ENCODE results near the gene ALK.

The ALK gene

GRCh38 chr2:29405707-29406106 is 515.7 kb downstream of the ALK start:
- no peak overlapping the region for H3K4me3 ChIP-seq
- TF ChIP-seq EZH2 (IDR thresholded peaks at IDR 0.05) (no peak), POLR2AphosphoS5 (IDR thresholded peaks at IDR 0.05; ENCODE audit: borderline replicate concordance, low read depth, low read length) (no peak)
- no peak overlapping the region for H3K27ac ChIP-seq
- no peaks in the 10 kb centered on the region for H3K36me3 ChIP-seq (ENCODE audit: insufficient read depth, low read length)
- H3K9ac ChIP-seq (ENCODE audit: insufficient read length) = no peak overlapping the region
- no peaks in the 10 kb centered on the region for H3K9me3 ChIP-seq (ENCODE audit: low read depth, low read length)
- no peak for DNase-seq (ENCODE audit: low read depth, low spot score)

GRCh38 chr2:29405266-29405665 is 516.1 kb downstream of the ALK start:
- H3K36me3 ChIP-seq (ENCODE audit: insufficient read depth, low read length) = no peaks in the 10 kb centered on the region
- no peak overlapping the region for H3K4me3 ChIP-seq
- TF ChIP-seq POLR2AphosphoS5 (IDR thresholded peaks at IDR 0.05; ENCODE audit: borderline replicate concordance, low read depth, low read length) (no peak), FOXP2 (optimal IDR thresholded peaks at IDR 0.05; ENCODE audit: control extremely low read depth, extremely low read length, insufficient read depth) (no peak), EZH2 (IDR thresholded peaks at IDR 0.05) (no peak)
- H3K27ac ChIP-seq = no peak overlapping the region
- no peak for DNase-seq (ENCODE audit: low read depth, low spot score)
- no peaks in the 10 kb centered on the region for H3K9me3 ChIP-seq (ENCODE audit: low read depth, low read length)
- no peak overlapping the region for H3K9ac ChIP-seq (ENCODE audit: insufficient read length)

- no peak overlapping the region for H3K9ac ChIP-seq (ENCODE audit: insufficient read length)
- DNase-seq (ENCODE audit: low read depth, low spot score) = no peak
- no peak overlapping the region for H3K4me3 ChIP-seq
- TF ChIP-seq FOXP2 (optimal IDR thresholded peaks at IDR 0.05; ENCODE audit: control extremely low read depth, extremely low read length, insufficient read depth) = no peak
- TF ChIP-seq POLR2AphosphoS5 (IDR thresholded peaks at IDR 0.05; ENCODE audit: borderline replicate concordance, low read depth, low read length) = no peak
- no peak for TF ChIP-seq EZH2 (IDR thresholded peaks at IDR 0.05)
- no peaks in the 10 kb centered on the region for H3K36me3 ChIP-seq (ENCODE audit: insufficient read depth, low read length)
- no peaks in the 10 kb centered on the region for H3K9me3 ChIP-seq (ENCODE audit: low read depth, low read length)
- H3K27ac ChIP-seq = no peak overlapping the region
Observed at GRCh38 chr2:29401994-29402393, 519.4 kb downstream of the ALK start.

GRCh38 chr2:29400930-29401653 is 520.3 kb downstream of the ALK start:
- DNase-seq (ENCODE audit: low read depth, low spot score) = no peak
- H3K36me3 ChIP-seq (ENCODE audit: insufficient read depth, low read length) = no peaks in the 10 kb centered on the region

GRCh38 chr2:29398384-29399237 is 522.8 kb downstream of the ALK start:
- DNase-seq (ENCODE audit: low read depth, low spot score) = peak; percentile 3
- no peaks in the 10 kb centered on the region for H3K9me3 ChIP-seq (ENCODE audit: low read depth, low read length)
- TF ChIP-seq FOXP2 (optimal IDR thresholded peaks at IDR 0.05; ENCODE audit: control extremely low read depth, extremely low read length, insufficient read depth) (no peak), POLR2AphosphoS5 (IDR thresholded peaks at IDR 0.05; ENCODE audit: borderline replicate concordance, low read depth, low read length) (no peak), EZH2 (IDR thresholded peaks at IDR 0.05) (no peak)
- no peak overlapping the region for H3K9ac ChIP-seq (ENCODE audit: insufficient read length)
- no peaks in the 10 kb centered on the region for H3K36me3 ChIP-seq (ENCODE audit: insufficient read depth, low read length)
- no peak overlapping the region for H3K4me3 ChIP-seq
- H3K27ac ChIP-seq = no peak overlapping the region

More at GRCh38 chr2:29400930-29401653, 520.3 kb downstream of the ALK start:
- no peak overlapping the region for H3K4me3 ChIP-seq
- no peaks in the 10 kb centered on the region for H3K9me3 ChIP-seq (ENCODE audit: low read depth, low read length)
- no peak overlapping the region for H3K27ac ChIP-seq
- no peak overlapping the region for H3K9ac ChIP-seq (ENCODE audit: insufficient read length)
- TF ChIP-seq FOXP2 (optimal IDR thresholded peaks at IDR 0.05; ENCODE audit: control extremely low read depth, extremely low read length, insufficient read depth) (no peak), EZH2 (IDR thresholded peaks at IDR 0.05) (no peak), POLR2AphosphoS5 (IDR thresholded peaks at IDR 0.05; ENCODE audit: borderline replicate concordance, low read depth, low read length) (no peak)

GRCh38 chr2:29397713-29398112 is 523.7 kb downstream of the ALK start:
- Histone ChIP-seq H3K36me3 (ENCODE audit: insufficient read depth, low read length) (no peaks in the 10 kb centered on the region), H3K9me3 (ENCODE audit: low read depth, low read length) (no peaks in the 10 kb centered on the region), H3K27ac (no peak overlapping the region), H3K9ac (ENCODE audit: insufficient read length) (no peak overlapping the region), H3K4me3 (no peak overlapping the region)
- DNase-seq (ENCODE audit: low read depth, low spot score) = no peak
- TF ChIP-seq EZH2 (IDR thresholded peaks at IDR 0.05) (no peak), POLR2AphosphoS5 (IDR thresholded peaks at IDR 0.05; ENCODE audit: borderline replicate concordance, low read depth, low read length) (no peak), FOXP2 (optimal IDR thresholded peaks at IDR 0.05; ENCODE audit: control extremely low read depth, extremely low read length, insufficient read depth) (no peak)

GRCh38 chr2:29397039-29397438 is 524.3 kb downstream of the ALK start:
- no peak for DNase-seq (ENCODE audit: low read depth, low spot score)
- Histone ChIP-seq H3K36me3 (ENCODE audit: insufficient read depth, low read length) (no peaks in the 10 kb centered on the region), H3K27ac (no peak overlapping the region), H3K9ac (ENCODE audit: insufficient read length) (no peak overlapping the region), H3K9me3 (ENCODE audit: low read depth, low read length) (no peaks in the 10 kb centered on the region), H3K4me3 (no peak overlapping the region)
- TF ChIP-seq FOXP2 (optimal IDR thresholded peaks at IDR 0.05; ENCODE audit: control extremely low read depth, extremely low read length, insufficient read depth) (no peak), POLR2AphosphoS5 (IDR thresholded peaks at IDR 0.05; ENCODE audit: borderline replicate concordance, low read depth, low read length) (no peak), EZH2 (IDR thresholded peaks at IDR 0.05) (no peak)

- Histone ChIP-seq H3K27ac (no peak overlapping the region), H3K9ac (ENCODE audit: insufficient read length) (no peak overlapping the region), H3K4me3 (no peak overlapping the region), H3K9me3 (ENCODE audit: low read depth, low read length) (no peaks in the 10 kb centered on the region), H3K36me3 (ENCODE audit: insufficient read depth, low read length) (no peaks in the 10 kb centered on the region)
- TF ChIP-seq POLR2AphosphoS5 (IDR thresholded peaks at IDR 0.05; ENCODE audit: borderline replicate concordance, low read depth, low read length) = no peak
- TF ChIP-seq FOXP2 (optimal IDR thresholded peaks at IDR 0.05; ENCODE audit: control extremely low read depth, extremely low read length, insufficient read depth) = no peak
- TF ChIP-seq EZH2 (IDR thresholded peaks at IDR 0.05) = no peak
- no peak for DNase-seq (ENCODE audit: low read depth, low spot score)
Observed at GRCh38 chr2:29394981-29395350, 526.4 kb downstream of the ALK start.
